ENCODE results near the gene IGFBP4. TPM values are rescaled to one million over a fixed set of nuclear protein-coding genes. Genes with fewer than 3 reads are reported as not detected.
A peak's percentile ranks its signal among the peaks of the same experiment; 100 is the strongest.
"Not testable (repeated sequence)": the region's sequence is repeated elsewhere in the genome, so short reads cannot be mapped to it uniquely, and the experiment has no call there.

Gene IGFBP4
- 10 to 100 TPM; 34.1 to 80.6 TPM for polyA plus RNA-seq

GRCh38 chr17:40443196-40443987, at the start of gene IGFBP4:
Gene IGFBP4, plus strand, starts transcription at chr17:40443450. Its CDS starts 286 bp downstream, at chr17:40443736.
- Histone ChIP-seq H3K4me3 (ENCODE audit: low read depth in 1 of 2, low read length in 2 of 2) (peak within 1 kb of the TSS; percentile 63 to 74), H3K36me3 (ENCODE audit: control insufficient read depth in 2 of 2, insufficient read depth in 2 of 2, low read length in 1 of 2) (peaks cover 0 to 3% of the 10 kb centered on the region in 2 donors), H3K4me1 (ENCODE audit: control insufficient read depth in 2 of 2, insufficient read depth in 2 of 2, low read length in 1 of 2) (peaks cover 3 to 20% of the 10 kb centered on the region in 2 donors), H3K27ac (ENCODE audit: low read depth in 2 of 2, low read length in 1 of 2) (peak within 1 kb of the TSS; percentile 90 to 94), H3K9me3 (ENCODE audit: control insufficient read depth in 2 of 2, insufficient read depth in 1 of 2, low read depth in 1 of 2, low read length in 1 of 2) (no peaks in the 10 kb centered on the region), H3K27me3 (ENCODE audit: control insufficient read depth in 1 of 2, insufficient read depth in 2 of 2, low read length in 2 of 2) (no peaks in the 10 kb centered on the region)
- WGBS, 2 donors = 1% methylated on average over 78 to 98 of the region's 98 CpGs

GRCh38 chr17:40399185-40399584, 44.1 kb upstream of the IGFBP4 start:
- WGBS, 2 donors = 50 to 52% methylated on average over 4 of the region's 4 CpGs
- H3K9me3 ChIP-seq (ENCODE audit: control insufficient read depth in 2 of 2, insufficient read depth in 1 of 2, low read depth in 1 of 2, low read length in 1 of 2) = no peaks in the 10 kb centered on the region
- H3K4me1 ChIP-seq (ENCODE audit: control insufficient read depth in 2 of 2, insufficient read depth in 2 of 2, low read length in 1 of 2) = no peaks in the 10 kb centered on the region
- H3K36me3 ChIP-seq (ENCODE audit: control insufficient read depth in 2 of 2, insufficient read depth in 2 of 2, low read length in 1 of 2) = no peaks in the 10 kb centered on the region
- no peaks in the 10 kb centered on the region for H3K27me3 ChIP-seq (ENCODE audit: control insufficient read depth in 1 of 2, insufficient read depth in 2 of 2, low read length in 2 of 2)
- H3K27ac ChIP-seq (ENCODE audit: low read depth in 2 of 2, low read length in 1 of 2) = no peak overlapping the region
- H3K4me3 ChIP-seq (ENCODE audit: low read depth in 1 of 2, low read length in 2 of 2) = no peak overlapping the region

GRCh38 chr17:40402668-40403067, 40.6 kb upstream of the IGFBP4 start:
- WGBS, 2 donors = 82 to 85% methylated on average over 1 of the region's 1 CpG
- Histone ChIP-seq H3K4me3 (ENCODE audit: low read depth in 1 of 2, low read length in 2 of 2) (no peak overlapping the region), H3K4me1 (ENCODE audit: control insufficient read depth in 2 of 2, insufficient read depth in 2 of 2, low read length in 1 of 2) (no peaks in the 10 kb centered on the region), H3K27me3 (ENCODE audit: control insufficient read depth in 1 of 2, insufficient read depth in 2 of 2, low read length in 2 of 2) (no peaks in the 10 kb centered on the region), H3K27ac (ENCODE audit: low read depth in 2 of 2, low read length in 1 of 2) (no peak overlapping the region), H3K9me3 (ENCODE audit: control insufficient read depth in 2 of 2, insufficient read depth in 1 of 2, low read depth in 1 of 2, low read length in 1 of 2) (no peaks in the 10 kb centered on the region), H3K36me3 (ENCODE audit: control insufficient read depth in 2 of 2, insufficient read depth in 2 of 2, low read length in 1 of 2) (no peaks in the 10 kb centered on the region)

GRCh38 chr17:40404003-40404402, 39.2 kb upstream of the IGFBP4 start:
- Histone ChIP-seq H3K27me3 (ENCODE audit: control insufficient read depth in 1 of 2, insufficient read depth in 2 of 2, low read length in 2 of 2) (no peaks in the 10 kb centered on the region), H3K9me3 (ENCODE audit: control insufficient read depth in 2 of 2, insufficient read depth in 1 of 2, low read depth in 1 of 2, low read length in 1 of 2) (no peaks in the 10 kb centered on the region), H3K36me3 (ENCODE audit: control insufficient read depth in 2 of 2, insufficient read depth in 2 of 2, low read length in 1 of 2) (no peaks in the 10 kb centered on the region), H3K4me1 (ENCODE audit: control insufficient read depth in 2 of 2, insufficient read depth in 2 of 2, low read length in 1 of 2) (no peaks in the 10 kb centered on the region), H3K27ac (ENCODE audit: low read depth in 2 of 2, low read length in 1 of 2) (no peak overlapping the region), H3K4me3 (ENCODE audit: low read depth in 1 of 2, low read length in 2 of 2) (no peak overlapping the region)
- WGBS, 2 donors = 82 to 85% methylated on average over 3 of the region's 3 CpGs

GRCh38 chr17:40407460-40407859, 35.8 kb upstream of the IGFBP4 start:
- Histone ChIP-seq H3K9me3 (ENCODE audit: control insufficient read depth in 2 of 2, insufficient read depth in 1 of 2, low read depth in 1 of 2, low read length in 1 of 2) (no peaks in the 10 kb centered on the region), H3K4me3 (ENCODE audit: low read depth in 1 of 2, low read length in 2 of 2) (no peak overlapping the region), H3K36me3 (ENCODE audit: control insufficient read depth in 2 of 2, insufficient read depth in 2 of 2, low read length in 1 of 2) (no peaks in the 10 kb centered on the region), H3K27me3 (ENCODE audit: control insufficient read depth in 1 of 2, insufficient read depth in 2 of 2, low read length in 2 of 2) (no peaks in the 10 kb centered on the region), H3K4me1 (ENCODE audit: control insufficient read depth in 2 of 2, insufficient read depth in 2 of 2, low read length in 1 of 2) (no peaks in the 10 kb centered on the region), H3K27ac (ENCODE audit: low read depth in 2 of 2, low read length in 1 of 2) (no peak overlapping the region)
- 92 to 96% methylated on average over 3 of the region's 3 CpGs for WGBS, 2 donors

GRCh38 chr17:40409540-40409939, 33.7 kb upstream of the IGFBP4 start:
- not testable (repeated sequence) for H3K27me3 ChIP-seq (ENCODE audit: control insufficient read depth in 1 of 2, insufficient read depth in 2 of 2, low read length in 2 of 2); H3K27ac ChIP-seq (ENCODE audit: low read depth in 2 of 2, low read length in 1 of 2); H3K36me3 ChIP-seq (ENCODE audit: control insufficient read depth in 2 of 2, insufficient read depth in 2 of 2, low read length in 1 of 2); H3K4me1 ChIP-seq (ENCODE audit: control insufficient read depth in 2 of 2, insufficient read depth in 2 of 2, low read length in 1 of 2); H3K4me3 ChIP-seq (ENCODE audit: low read depth in 1 of 2, low read length in 2 of 2); H3K9me3 ChIP-seq (ENCODE audit: control insufficient read depth in 2 of 2, insufficient read depth in 1 of 2, low read depth in 1 of 2, low read length in 1 of 2)
- 95 to 98% methylated on average over 4 of the region's 4 CpGs for WGBS, 2 donors

GRCh38 chr17:40410082-40410481, 33.2 kb upstream of the IGFBP4 start:
- H3K9me3 ChIP-seq (ENCODE audit: control insufficient read depth in 2 of 2, insufficient read depth in 1 of 2, low read depth in 1 of 2, low read length in 1 of 2) = no peaks in the 10 kb centered on the region
- no peaks in the 10 kb centered on the region for H3K4me1 ChIP-seq (ENCODE audit: control insufficient read depth in 2 of 2, insufficient read depth in 2 of 2, low read length in 1 of 2)
- no peak overlapping the region for H3K27ac ChIP-seq (ENCODE audit: low read depth in 2 of 2, low read length in 1 of 2)
- no peaks in the 10 kb centered on the region for H3K36me3 ChIP-seq (ENCODE audit: control insufficient read depth in 2 of 2, insufficient read depth in 2 of 2, low read length in 1 of 2)
- no peak overlapping the region for H3K4me3 ChIP-seq (ENCODE audit: low read depth in 1 of 2, low read length in 2 of 2)
- WGBS, 2 donors = 84 to 90% methylated on average over 1 of the region's 1 CpG
- no peaks in the 10 kb centered on the region for H3K27me3 ChIP-seq (ENCODE audit: control insufficient read depth in 1 of 2, insufficient read depth in 2 of 2, low read length in 2 of 2)

GRCh38 chr17:40411821-40412220, 31.4 kb upstream of the IGFBP4 start:
- H3K27me3 ChIP-seq (ENCODE audit: control insufficient read depth in 1 of 2, insufficient read depth in 2 of 2, low read length in 2 of 2) = no peaks in the 10 kb centered on the region
- 97 to 98% methylated on average over 4 of the region's 4 CpGs for WGBS, 2 donors
- no peaks in the 10 kb centered on the region for H3K36me3 ChIP-seq (ENCODE audit: control insufficient read depth in 2 of 2, insufficient read depth in 2 of 2, low read length in 1 of 2)
- no peak overlapping the region for H3K4me3 ChIP-seq (ENCODE audit: low read depth in 1 of 2, low read length in 2 of 2)
- H3K27ac ChIP-seq (ENCODE audit: low read depth in 2 of 2, low read length in 1 of 2) = no peak overlapping the region
- H3K9me3 ChIP-seq (ENCODE audit: control insufficient read depth in 2 of 2, insufficient read depth in 1 of 2, low read depth in 1 of 2, low read length in 1 of 2) = no peaks in the 10 kb centered on the region
- no peaks in the 10 kb centered on the region for H3K4me1 ChIP-seq (ENCODE audit: control insufficient read depth in 2 of 2, insufficient read depth in 2 of 2, low read length in 1 of 2)

GRCh38 chr17:40412880-40413279, 30.4 kb upstream of the IGFBP4 start:
- no peak overlapping the region for H3K27ac ChIP-seq (ENCODE audit: low read depth in 2 of 2, low read length in 1 of 2)
- H3K36me3 ChIP-seq (ENCODE audit: control insufficient read depth in 2 of 2, insufficient read depth in 2 of 2, low read length in 1 of 2) = no peaks in the 10 kb centered on the region
- no peaks in the 10 kb centered on the region for H3K4me1 ChIP-seq (ENCODE audit: control insufficient read depth in 2 of 2, insufficient read depth in 2 of 2, low read length in 1 of 2)
- H3K9me3 ChIP-seq (ENCODE audit: control insufficient read depth in 2 of 2, insufficient read depth in 1 of 2, low read depth in 1 of 2, low read length in 1 of 2) = no peaks in the 10 kb centered on the region
- no peak overlapping the region for H3K4me3 ChIP-seq (ENCODE audit: low read depth in 1 of 2, low read length in 2 of 2)
- no peaks in the 10 kb centered on the region for H3K27me3 ChIP-seq (ENCODE audit: control insufficient read depth in 1 of 2, insufficient read depth in 2 of 2, low read length in 2 of 2)

- H3K4me1 ChIP-seq (ENCODE audit: control insufficient read depth in 2 of 2, insufficient read depth in 2 of 2, low read length in 1 of 2); H3K27ac ChIP-seq (ENCODE audit: low read depth in 2 of 2, low read length in 1 of 2); H3K36me3 ChIP-seq (ENCODE audit: control insufficient read depth in 2 of 2, insufficient read depth in 2 of 2, low read length in 1 of 2); H3K4me3 ChIP-seq (ENCODE audit: low read depth in 1 of 2, low read length in 2 of 2); H3K9me3 ChIP-seq (ENCODE audit: control insufficient read depth in 2 of 2, insufficient read depth in 1 of 2, low read depth in 1 of 2, low read length in 1 of 2); H3K27me3 ChIP-seq (ENCODE audit: control insufficient read depth in 1 of 2, insufficient read depth in 2 of 2, low read length in 2 of 2): not testable (repeated sequence)
- 73 to 79% methylated on average over 4 of the region's 4 CpGs for WGBS, 2 donors
Observed at GRCh38 chr17:40414312-40414711, 28.9 kb upstream of the IGFBP4 start.
